SU-DHL-6 (cell line): ENCODE data around the gene ZNF280B.

Experiments used
- H2AFZ ChIP-seq: fragments of 200-600 bp; sonication (generic); 2 replicates; pipeline ENCODE4 v1.6.1; 2014; ENCODE audit warnings: low read depth, mild to moderate bottlenecking, moderate library complexity, mixed read lengths, antibody characterized with exemption, low read length; ENCODE audit not compliant: severe bottlenecking
- H3F3A ChIP-seq: fragments of 200-600 bp; shearing (Covaris generic); 2 replicates; pipeline ENCODE4 v1.6.0; 2016; ENCODE audit warnings: antibody characterized with exemption, mild to moderate bottlenecking; ENCODE audit not compliant: insufficient read depth
- H3K27ac ChIP-seq: fragments of 200-600 bp; sonication (generic); 2 replicates; pipeline ENCODE4 v1.5.1; 2016; ENCODE audit warnings: low read depth, mild to moderate bottlenecking, low read length, moderate library complexity, mixed read lengths
- H3K27me3 ChIP-seq: fragments of 200-600 bp; sonication (generic), shearing (Covaris generic); 2 replicates; pipeline ENCODE4 v1.6.0; 2014; ENCODE audit warnings: mild to moderate bottlenecking, low read length
- H3K36me3 ChIP-seq: fragments of 200-600 bp; sonication (generic); 2 replicates; pipeline ENCODE4 v1.6.1; 2014; ENCODE audit warnings: mild to moderate bottlenecking, low read length, mixed read lengths
- H3K4me2 ChIP-seq: fragments of 300-600, 200-600 bp; shearing (Covaris generic), sonication (generic); 2 replicates; pipeline ENCODE4 v1.6.0; 2014; ENCODE audit warnings: low read length, low read depth, mild to moderate bottlenecking; ENCODE audit not compliant: poor library complexity, severe bottlenecking
- H3K4me3 ChIP-seq: fragments of 200-600 bp; sonication (generic); 2 replicates; pipeline ENCODE4 v1.5.1; 2014; ENCODE audit warnings: antibody characterized with exemption, low read length, mild to moderate bottlenecking, mixed read lengths; ENCODE audit not compliant: insufficient read depth, poor library complexity, severe bottlenecking
- H3K79me2 ChIP-seq: fragments of 200-600 bp; sonication (generic); 2 replicates; pipeline ENCODE4 v1.6.1; 2014; ENCODE audit warnings: mild to moderate bottlenecking, low read length, moderate library complexity; ENCODE audit not compliant: insufficient read depth
- H3K9ac ChIP-seq: fragments of 200-600 bp; sonication (generic); 2 replicates; pipeline ENCODE4 v1.7.0; 2014; ENCODE audit warnings: mild to moderate bottlenecking, low read length
- H3K9me2 ChIP-seq: fragments of 200-600 bp; sonication (generic); replicated peaks from 2 replicates; pipeline ENCODE4 v1.6.1; 2014; ENCODE audit warnings: low read length; ENCODE audit not compliant: insufficient read depth
- H3K9me3 ChIP-seq: fragments of 200-600 bp; sonication (generic); 2 replicates; pipeline ENCODE4 v1.6.1; 2014; ENCODE audit warnings: low read length, mixed read lengths; ENCODE audit not compliant: insufficient read depth
- H4K20me1 ChIP-seq: fragments of 200-600 bp; sonication (generic); 2 replicates; pipeline ENCODE4 v1.6.1; 2014; ENCODE audit warnings: low read depth, mild to moderate bottlenecking, antibody characterized with exemption, low read length, moderate library complexity, mixed read lengths
- EZH2phosphoT487 ChIP-seq: fragments of 200-600 bp; sonication (generic), shearing (Covaris generic); conservative IDR thresholded peaks from 2 replicates; pipeline ENCODE4 v1.6.1; 2018; ENCODE audit warnings: mild to moderate bottlenecking, antibody characterized with exemption, low read length, moderate library complexity, mixed read lengths
- TF ChIP-seq, protein P1 (sequence below): fragments of 200-600 bp; sonication (generic); IDR thresholded peaks from one replicate; pipeline ENCODE4 v1.5.1; 2017; ENCODE audit warnings: antibody characterized with exemption, mild to moderate bottlenecking, low read length, moderate library complexity; ENCODE audit not compliant: insufficient read depth, poor library complexity, severe bottlenecking

Gene ZNF280B

DNA sequence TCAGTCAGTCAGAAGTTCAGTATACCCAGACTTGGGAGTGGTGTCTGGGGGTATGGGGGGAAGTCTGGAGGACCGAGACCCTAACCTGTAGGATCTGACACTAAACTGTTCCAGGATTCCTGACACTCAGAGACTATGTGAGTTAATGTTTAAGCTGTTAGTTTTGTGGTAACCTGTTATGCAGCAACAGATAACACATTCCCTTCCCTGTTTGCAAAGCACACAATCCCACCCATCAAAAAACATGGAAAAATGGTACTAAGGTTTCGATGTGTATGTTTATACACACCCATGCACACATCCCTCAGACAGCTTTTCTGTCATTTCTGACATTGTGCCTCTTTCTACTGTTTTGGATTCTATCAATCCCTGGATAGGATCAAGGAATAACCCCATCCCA is 27.6 kb downstream of the ZNF280B start:
- TF ChIP-seq, protein P1, sequence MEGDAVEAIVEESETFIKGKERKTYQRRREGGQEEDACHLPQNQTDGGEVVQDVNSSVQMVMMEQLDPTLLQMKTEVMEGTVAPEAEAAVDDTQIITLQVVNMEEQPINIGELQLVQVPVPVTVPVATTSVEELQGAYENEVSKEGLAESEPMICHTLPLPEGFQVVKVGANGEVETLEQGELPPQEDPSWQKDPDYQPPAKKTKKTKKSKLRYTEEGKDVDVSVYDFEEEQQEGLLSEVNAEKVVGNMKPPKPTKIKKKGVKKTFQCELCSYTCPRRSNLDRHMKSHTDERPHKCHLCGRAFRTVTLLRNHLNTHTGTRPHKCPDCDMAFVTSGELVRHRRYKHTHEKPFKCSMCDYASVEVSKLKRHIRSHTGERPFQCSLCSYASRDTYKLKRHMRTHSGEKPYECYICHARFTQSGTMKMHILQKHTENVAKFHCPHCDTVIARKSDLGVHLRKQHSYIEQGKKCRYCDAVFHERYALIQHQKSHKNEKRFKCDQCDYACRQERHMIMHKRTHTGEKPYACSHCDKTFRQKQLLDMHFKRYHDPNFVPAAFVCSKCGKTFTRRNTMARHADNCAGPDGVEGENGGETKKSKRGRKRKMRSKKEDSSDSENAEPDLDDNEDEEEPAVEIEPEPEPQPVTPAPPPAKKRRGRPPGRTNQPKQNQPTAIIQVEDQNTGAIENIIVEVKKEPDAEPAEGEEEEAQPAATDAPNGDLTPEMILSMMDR, result no peak
- TF ChIP-seq EZH2phosphoT487, result no peak
- H3K27ac ChIP-seq, result no peak overlapping the region
- H3K27me3 ChIP-seq, result no peaks in the 10 kb centered on the region
- H2AFZ ChIP-seq, result no peak overlapping the region
- H3K4me3 ChIP-seq, result no peak overlapping the region
- H3K36me3 ChIP-seq, result no peaks in the 10 kb centered on the region
- no peak overlapping the region for H3K4me2 ChIP-seq
- H4K20me1 ChIP-seq, result no peaks in the 10 kb centered on the region
- H3K79me2 ChIP-seq, result no peaks in the 10 kb centered on the region
- no peak overlapping the region for H3K9ac ChIP-seq
- H3K9me2 ChIP-seq, result no peaks in the 10 kb centered on the region
- no peaks in the 10 kb centered on the region for H3F3A ChIP-seq
- H3K9me3 ChIP-seq, result no peaks in the 10 kb centered on the region

DNA sequence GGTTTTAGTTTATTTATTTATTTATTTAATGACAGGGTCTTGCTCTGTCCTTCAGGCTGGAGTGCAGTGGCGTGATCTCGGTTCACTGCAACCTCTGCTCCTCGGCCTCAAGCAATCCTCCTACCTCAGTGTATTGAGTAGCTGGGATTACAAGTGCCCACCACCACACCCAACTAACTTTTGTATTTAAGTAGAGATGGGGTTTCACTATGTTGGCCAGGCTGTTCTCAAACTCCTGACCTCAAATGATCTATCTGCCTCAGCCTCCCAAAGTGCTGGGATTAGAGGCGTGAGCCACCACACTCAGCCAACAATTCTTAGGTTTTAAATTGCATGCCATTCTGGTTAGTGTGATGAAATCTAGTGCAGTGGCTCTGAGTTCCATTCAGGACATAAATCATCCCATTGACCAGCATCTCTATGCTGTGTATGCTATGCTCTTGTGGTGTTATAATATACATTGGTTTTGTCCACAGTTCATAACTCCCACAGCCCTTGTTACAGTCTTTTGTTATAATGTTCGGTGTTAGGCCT is 28.5 kb downstream of the ZNF280B start:
- H2AFZ ChIP-seq, result no peak overlapping the region
- no peak overlapping the region for H3K9ac ChIP-seq
- TF ChIP-seq, protein P1, result no peak
- no peak for TF ChIP-seq EZH2phosphoT487

DNA sequence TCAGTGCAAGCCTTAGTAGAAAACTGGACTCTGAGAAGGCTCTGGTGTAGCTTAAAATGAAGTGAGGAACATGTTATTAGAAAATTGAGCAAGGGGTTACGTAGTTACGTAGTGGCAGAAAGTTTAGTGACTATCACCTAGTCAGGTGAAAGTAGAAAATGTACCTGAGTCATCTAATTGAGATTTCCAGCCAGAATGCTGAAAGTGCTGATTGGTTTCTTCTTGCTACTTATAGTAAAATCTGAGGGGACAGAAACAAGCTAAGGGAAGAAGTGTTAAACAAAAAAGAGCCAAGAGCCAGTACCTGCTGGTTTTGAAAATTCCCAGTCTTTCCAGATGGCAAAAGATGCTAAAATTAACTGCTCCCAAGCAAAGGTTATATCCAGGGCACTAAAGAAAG is 29.4 kb downstream of the ZNF280B start:
- Histone ChIP-seq H3K4me2 (no peak overlapping the region), H3K36me3 (no peaks in the 10 kb centered on the region), H3K4me3 (no peak overlapping the region), H3K9me3 (no peaks in the 10 kb centered on the region), H3F3A (no peaks in the 10 kb centered on the region), H3K27ac (no peak overlapping the region), H3K27me3 (no peaks in the 10 kb centered on the region), H3K79me2 (no peaks in the 10 kb centered on the region), H3K9me2 (no peaks in the 10 kb centered on the region), H3K9ac (no peak overlapping the region), H4K20me1 (no peaks in the 10 kb centered on the region), H2AFZ (no peak overlapping the region)
- no peak for TF ChIP-seq EZH2phosphoT487
- TF ChIP-seq, protein P1, result no peak

More for the DNA sequence above, 28.5 kb downstream of the ZNF280B start:
- Histone ChIP-seq H3K9me2 (no peaks in the 10 kb centered on the region), H3K4me2 (no peak overlapping the region), H3F3A (no peaks in the 10 kb centered on the region), H3K27me3 (no peaks in the 10 kb centered on the region), H3K9me3 (no peaks in the 10 kb centered on the region), H3K4me3 (no peak overlapping the region), H3K27ac (no peak overlapping the region), H4K20me1 (no peaks in the 10 kb centered on the region), H3K36me3 (no peaks in the 10 kb centered on the region), H3K79me2 (no peaks in the 10 kb centered on the region)
